ENCODE data around the gene FZD4.

The FZD4 gene

GRCh38 chr11:86984701-86985100, 29.5 kb upstream of the FZD4 start:
- ChIA-PET CTCF (interaction anchor here (1.1 to 2.2 kb wide), 2 partner anchors 9 to 10 kb away, joined by 3 to 5 read pairs; no protein-coding TSS in a partner anchor), POLR2A (no interaction called here)
- TF ChIP-seq CTCF (IDR thresholded peaks at IDR 0.05; ENCODE audit: control extremely low read depth, extremely low read depth, low read depth, missing control alignments), result no peak
- no peak for DNase-seq (ENCODE audit: extremely low spot score)

DNA sequence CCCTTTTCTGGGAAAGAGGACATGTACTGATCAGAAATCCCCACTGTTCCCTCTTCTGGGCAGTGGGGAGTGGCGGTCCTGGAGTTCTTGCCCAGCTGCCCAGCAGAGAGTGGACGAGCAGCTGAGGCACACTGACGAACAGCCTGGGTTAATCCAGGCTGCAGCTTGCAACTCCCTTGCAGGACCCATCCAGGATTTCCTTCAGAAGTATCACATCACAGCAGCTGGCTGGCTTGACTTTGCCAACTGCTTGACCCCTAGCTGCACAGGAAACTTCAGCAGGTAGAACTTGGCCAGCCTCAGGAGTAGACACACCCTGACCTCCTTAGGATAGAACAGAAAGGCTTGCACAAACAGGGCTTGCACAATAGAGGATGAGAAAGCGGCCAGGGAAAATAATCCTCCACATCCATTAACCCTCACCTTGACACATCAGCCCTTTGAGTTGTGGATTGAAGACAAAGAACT, 27.9 kb upstream of the FZD4 start:
- TF ChIP-seq CTCF (IDR thresholded peaks at IDR 0.05; ENCODE audit: control extremely low read depth, extremely low read depth, low read depth, missing control alignments), result no peak
- no peak for DNase-seq (ENCODE audit: extremely low spot score)
- CTCF ChIA-PET, result interaction anchor here (2.2 kb wide), 1 partner anchor 12 kb away, joined by 5 read pairs; no protein-coding TSS in a partner anchor
- POLR2A ChIA-PET, result no interaction called here

DNA sequence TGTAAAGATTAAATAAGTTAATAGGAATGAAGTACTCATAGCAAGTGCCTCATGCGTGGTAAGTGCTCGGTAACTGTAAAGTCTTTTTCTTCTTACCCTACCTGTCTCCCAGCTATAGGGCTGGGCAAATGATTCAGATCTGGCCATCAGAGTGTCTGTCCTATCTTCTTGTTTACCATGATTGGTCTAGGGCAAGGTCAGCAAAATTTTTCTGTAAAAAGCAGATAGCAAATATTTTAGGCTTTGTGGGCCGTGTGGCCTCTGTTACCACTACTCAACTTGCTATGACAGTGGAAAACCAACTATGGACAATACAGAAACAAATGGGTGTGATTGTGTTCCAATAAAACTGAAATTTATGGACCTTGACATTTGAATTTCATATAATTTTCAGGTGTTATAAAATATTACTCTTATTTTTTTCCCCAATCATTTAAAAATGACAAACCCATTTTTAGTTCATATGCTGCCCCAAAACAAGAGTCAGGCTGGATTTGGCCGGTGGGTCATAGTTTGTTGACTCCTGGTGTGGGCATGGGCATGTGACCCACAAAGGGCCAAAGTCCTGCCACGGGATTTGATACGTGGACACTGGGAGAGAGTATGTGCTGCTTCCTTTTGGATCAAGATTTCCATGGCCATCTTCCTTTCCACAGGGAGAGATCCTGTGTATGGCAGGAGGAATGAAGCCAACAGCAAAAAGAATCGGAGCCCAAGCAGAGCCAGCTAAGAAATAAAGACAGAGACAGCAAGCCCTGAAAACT, 26.8 kb upstream of the FZD4 start:
- ChIA-PET POLR2A (no interaction called here), CTCF (interaction anchor here (0.7 to 1.0 kb wide), 2 partner anchors 12 to 18 kb away, joined by 3 read pairs; no protein-coding TSS in a partner anchor)
- TF ChIP-seq CTCF (IDR thresholded peaks at IDR 0.05; ENCODE audit: control extremely low read depth, extremely low read depth, low read depth, missing control alignments), result no peak

GRCh38 chr11:86980086-86980796, 25.0 kb upstream of the FZD4 start:
- CTCF ChIA-PET, result interaction anchor here (1.5 to 1.8 kb wide), 2 partner anchors 18 to 309 kb away, joined by 3 to 5 read pairs; no protein-coding TSS in a partner anchor
- DNase-seq (ENCODE audit: extremely low spot score), result no peak
- TF ChIP-seq CTCF (IDR thresholded peaks at IDR 0.05; ENCODE audit: control extremely low read depth, extremely low read depth, low read depth, missing control alignments), result no peak
- POLR2A ChIA-PET, result no interaction called here

More for the DNA sequence above, 26.8 kb upstream of the FZD4 start:
- DNase-seq (ENCODE audit: extremely low spot score), result no peak

- DNase-seq (ENCODE audit: extremely low spot score), result peak; percentile 28
- CTCF ChIA-PET, result interaction anchor here (1.8 kb wide), 1 partner anchor 310 kb away, joined by 5 read pairs; no protein-coding TSS in a partner anchor
- peak; percentile 39 for TF ChIP-seq CTCF (IDR thresholded peaks at IDR 0.05; ENCODE audit: control extremely low read depth, extremely low read depth, low read depth, missing control alignments)
- POLR2A ChIA-PET, result no interaction called here
These were observed 23.8 kb upstream of the FZD4 start for GRCh38 chr11:86978756-86979608.

DNA sequence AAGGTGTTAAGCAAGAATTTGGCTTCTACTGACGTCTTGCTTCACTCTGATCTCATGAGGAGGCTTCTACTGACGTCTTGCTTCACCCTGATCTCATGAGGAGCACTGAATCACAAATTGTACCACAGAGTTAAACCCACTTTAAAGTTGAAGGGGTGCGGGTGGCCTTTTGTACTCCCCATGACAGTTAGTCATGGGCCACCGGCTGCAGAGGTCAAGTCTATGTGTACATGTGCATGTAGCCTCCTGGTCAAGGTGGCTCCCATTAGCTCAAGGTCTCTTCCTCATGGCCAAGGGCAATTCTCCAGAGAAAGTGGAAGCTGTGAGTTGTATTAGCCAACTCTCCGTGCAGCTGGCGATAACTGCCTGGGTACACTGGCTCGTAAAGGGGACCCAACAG, 23.1 kb upstream of the FZD4 start:
- no peak for TF ChIP-seq CTCF (IDR thresholded peaks at IDR 0.05; ENCODE audit: control extremely low read depth, extremely low read depth, low read depth, missing control alignments)
- DNase-seq (ENCODE audit: extremely low spot score), result no peak
- ChIA-PET POLR2A (no interaction called here), CTCF (no interaction called here)

Measured in GM10248 (cell line).